ELF-1 (cell line): ENCODE results near the gene EFNA1.
"Not testable (repeated sequence)": the region's sequence is repeated elsewhere in the genome, so short reads cannot be mapped to it uniquely, and the experiment has no call there.

Experiments
- DNase-seq: peaks from one replicate; pipeline ENCODE4 v3.0.0-alpha.2; 2016; ENCODE audit warnings: low read depth, low spot score

EFNA1 gene

GRCh38 chr1:155145491-155145890 lies 17.8 kb downstream of the EFNA1 start:
- DNase-seq: no peak

- DNase-seq: not testable (repeated sequence)
Measured at GRCh38 chr1:155155996-155156643, 28.4 kb downstream of the EFNA1 start.

DNA sequence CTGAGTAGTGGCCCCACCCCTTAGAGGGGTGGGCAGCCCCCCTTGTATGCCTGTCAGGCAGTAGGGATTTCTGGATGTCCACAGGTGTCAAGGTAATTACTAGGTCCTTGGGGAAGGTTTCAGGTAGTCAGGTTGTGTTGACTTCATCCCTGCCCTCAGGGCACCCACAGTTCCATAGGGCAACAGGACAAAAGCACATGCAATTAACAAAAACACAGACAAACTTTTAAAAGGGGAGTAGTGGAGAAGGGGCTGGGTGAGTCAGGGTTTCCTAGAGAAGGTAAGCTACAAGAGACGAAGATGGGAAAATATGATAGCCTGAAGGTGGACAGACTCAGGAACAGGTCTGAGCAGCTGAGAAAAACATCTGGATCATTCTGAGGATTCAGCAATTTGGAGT lies 31.3 kb downstream of the EFNA1 start:
- peak; percentile 84 for DNase-seq

GRCh38 chr1:155160128-155160527 lies 32.5 kb downstream of the EFNA1 start:
- DNase-seq: no peak

DNA sequence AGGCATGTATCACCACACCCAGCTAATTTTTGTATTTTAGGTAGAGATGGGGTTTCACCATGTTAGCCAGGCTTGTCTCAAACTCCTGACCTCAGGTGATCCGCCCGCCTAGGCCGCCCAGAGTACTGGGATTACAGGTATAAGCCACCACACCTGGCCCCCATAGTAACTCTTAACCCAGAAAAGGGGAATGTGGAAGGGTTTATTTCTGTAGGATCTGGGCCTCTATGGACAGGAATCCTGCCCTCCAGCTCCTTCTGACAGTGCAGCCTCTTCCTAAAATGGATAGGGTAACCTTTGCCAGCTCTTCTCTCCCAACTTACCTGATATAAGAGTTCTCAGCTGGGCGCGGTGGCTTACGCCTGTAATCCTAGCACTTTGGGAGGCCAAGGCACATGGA lies 35.0 kb downstream of the EFNA1 start:
- DNase-seq: not testable (repeated sequence)

- not testable (repeated sequence) for DNase-seq
Measured at GRCh38 chr1:155163785-155164184, 36.1 kb downstream of the EFNA1 start.

GRCh38 chr1:155164625-155165024 lies 36.9 kb downstream of the EFNA1 start:
- not testable (repeated sequence) for DNase-seq

DNA sequence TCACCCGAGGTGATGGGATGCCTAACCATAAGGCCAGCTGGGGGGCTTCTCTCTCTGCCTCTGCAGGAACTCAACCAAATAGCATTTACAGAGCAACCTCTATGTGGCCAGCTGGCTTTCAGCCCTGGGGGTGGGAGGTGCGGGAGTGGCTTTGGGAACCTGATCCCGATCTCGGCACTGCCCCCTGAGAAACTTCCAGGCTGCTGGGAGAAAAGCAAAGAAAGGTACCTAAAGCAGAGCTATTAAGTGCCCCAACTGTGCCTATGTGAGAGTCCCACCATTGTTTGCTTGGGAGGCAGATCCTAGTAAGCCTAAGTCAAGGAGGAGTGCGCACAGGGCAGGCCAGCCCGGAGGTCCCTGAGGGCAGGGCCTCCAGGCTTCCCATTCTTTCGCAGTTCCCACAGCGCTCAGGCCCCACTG lies 38.4 kb downstream of the EFNA1 start:
- peak; percentile 61 for DNase-seq

- peak; percentile 57 for DNase-seq
Measured at GRCh38 chr1:155166471-155167165, 38.9 kb downstream of the EFNA1 start.

- peak; percentile 95 for DNase-seq
Measured at GRCh38 chr1:155167166-155168104, 39.8 kb downstream of the EFNA1 start.

GRCh38 chr1:155168105-155168445 lies 40.4 kb downstream of the EFNA1 start:
- DNase-seq: not testable (repeated sequence)

DNA sequence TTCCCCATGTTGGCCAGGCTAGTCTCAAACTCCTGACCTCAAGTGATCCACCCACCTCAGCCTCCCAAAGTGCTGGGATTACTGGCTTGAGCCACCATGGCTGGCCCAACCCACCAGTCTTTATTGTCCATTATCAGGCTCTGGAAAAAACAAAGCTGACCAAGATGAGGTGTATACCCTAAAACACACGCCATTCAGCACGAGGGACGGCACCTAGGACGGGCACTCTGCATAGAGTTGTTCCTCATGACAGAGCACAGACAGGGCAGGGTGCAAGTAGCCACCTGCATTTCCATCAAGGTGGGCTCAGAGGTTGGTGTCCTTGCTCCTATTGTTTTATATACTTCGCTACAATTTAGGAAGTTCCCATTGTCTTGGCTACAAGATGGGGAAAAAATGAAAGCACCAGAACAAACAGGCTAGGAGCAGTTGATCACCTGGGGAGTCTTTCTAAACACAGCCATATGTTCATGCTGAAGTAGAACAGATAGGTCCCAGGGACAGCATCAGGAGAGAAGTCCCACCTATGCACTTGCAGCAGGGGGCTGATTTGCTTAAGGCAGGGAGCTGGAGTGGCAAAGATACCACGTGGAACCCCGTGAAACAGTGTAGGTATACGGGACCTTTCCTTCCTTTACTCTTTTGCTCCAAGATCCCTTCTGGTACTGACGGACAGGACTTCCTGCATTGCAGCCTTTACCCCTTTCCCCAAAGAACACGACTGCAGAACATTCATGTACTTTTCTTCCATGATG lies 41.0 kb downstream of the EFNA1 start:
- DNase-seq: no peak

GRCh38 chr1:155169541-155169940 lies 41.9 kb downstream of the EFNA1 start:
- no peak for DNase-seq

DNA sequence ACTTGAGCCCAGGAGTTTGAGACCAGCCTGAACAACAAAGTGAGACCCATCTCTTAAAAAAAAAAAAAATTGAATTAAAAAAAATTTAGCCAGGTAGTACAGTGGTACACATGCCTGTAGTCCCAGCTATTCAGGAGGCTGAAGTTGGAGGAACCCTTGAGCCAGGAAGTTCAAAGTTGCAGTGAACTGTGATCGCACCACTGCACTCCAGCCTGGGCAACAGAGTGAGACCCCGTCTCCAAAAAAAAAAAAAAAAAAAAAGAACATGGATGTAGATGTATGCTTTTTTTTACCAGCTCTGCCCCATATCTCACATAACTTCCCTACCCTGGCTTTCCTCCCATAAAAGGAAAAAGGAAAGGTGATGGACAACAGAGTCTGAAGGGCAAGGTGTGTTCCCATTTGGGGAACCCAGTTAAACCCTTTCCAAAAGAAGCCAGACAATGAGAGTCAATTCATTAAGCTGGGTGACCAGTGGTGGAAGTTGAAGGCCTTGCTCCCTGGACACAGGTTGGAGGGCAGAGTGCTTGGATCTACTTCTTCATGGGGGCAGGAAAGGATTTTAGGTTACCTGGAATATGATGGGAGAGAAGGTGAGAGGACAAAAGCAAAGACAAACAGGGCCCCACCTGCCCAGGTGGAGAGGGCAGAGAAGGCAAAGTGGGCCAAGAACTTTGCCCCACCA lies 42.6 kb downstream of the EFNA1 start:
- no peak for DNase-seq

GRCh38 chr1:155170806-155171205 lies 43.1 kb downstream of the EFNA1 start:
- DNase-seq: no peak

- DNase-seq: no peak
Measured at GRCh38 chr1:155171836-155172731, 44.4 kb downstream of the EFNA1 start.

DNA sequence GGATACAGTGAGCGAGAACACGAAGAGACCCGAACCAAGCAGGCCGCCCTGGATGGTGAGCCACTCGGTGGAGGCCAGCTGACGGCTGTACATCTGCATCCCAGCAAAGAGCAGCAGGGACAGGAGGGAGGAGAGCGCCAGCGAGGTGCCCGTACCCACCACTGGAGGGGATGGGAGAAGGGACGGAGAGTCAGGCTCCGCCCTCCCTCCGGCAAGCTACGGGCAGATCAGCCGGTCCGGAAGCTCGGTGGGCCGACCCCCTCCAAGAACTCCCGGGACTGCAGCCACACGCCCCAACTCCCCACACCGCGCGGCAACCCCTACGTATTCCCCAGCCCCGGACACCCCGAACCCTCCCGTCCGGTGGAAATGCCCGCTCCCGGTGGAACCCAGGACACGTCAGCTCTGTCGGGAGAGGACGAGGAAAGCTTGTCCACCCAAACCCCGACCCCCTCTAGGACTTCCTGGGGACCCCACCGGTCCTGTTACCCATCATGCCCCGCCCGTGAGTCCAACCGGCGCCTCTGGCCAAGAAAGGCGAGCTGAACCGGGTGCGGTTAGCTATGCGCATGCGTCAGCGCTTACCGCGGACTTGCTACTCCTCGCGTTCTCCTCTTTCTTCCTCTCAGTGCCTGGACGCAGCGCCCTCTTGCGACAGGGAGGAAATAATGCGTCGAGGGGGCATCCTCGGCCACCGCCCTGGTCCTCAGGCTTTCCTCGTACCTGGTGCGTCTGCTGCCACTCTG lies 45.2 kb downstream of the EFNA1 start, which contains the start of gene KRTCAP2:
TSS of gene KRTCAP2 (minus strand) at position 573 of the 746 bp plus-strand sequence. CDS start at position 493, 80 bp downstream.
- DNase-seq: peak; percentile 98

GRCh38 chr1:155173478-155174323 lies 46.0 kb downstream of the EFNA1 start, which contains the start of gene TRIM46:
Gene TRIM46, plus strand, starts transcription at chr1:155173849. Its CDS starts 118 bp downstream, at chr1:155173967.
- DNase-seq: peak; percentile 57
